GM19193 (cell line): ENCODE results near the gene METAP2.

ENCODE experiments used
- POLR2A ChIP-seq: IDR thresholded peaks from 4 replicates; pipeline ENCODE4 v1.6.1; 2011; ENCODE audit not compliant: insufficient read depth, insufficient read length; ENCODE audit errors: extremely low read depth

METAP2 gene

GRCh38 chr12:95463050-95463449 lies 10.9 kb upstream of the METAP2 start:
- no peak for TF ChIP-seq POLR2A

GRCh38 chr12:95465275-95465674 lies 8.7 kb upstream of the METAP2 start:
- TF ChIP-seq POLR2A = no peak

GRCh38 chr12:95470300-95470699 lies 3.7 kb upstream of the METAP2 start:
- no peak for TF ChIP-seq POLR2A

- TF ChIP-seq POLR2A = no peak
These were observed 595 bp upstream of the METAP2 start for GRCh38 chr12:95473231-95473883.

GRCh38 chr12:95474660-95474958 lies 657 bp downstream of the METAP2 start:
- TF ChIP-seq POLR2A = no peak

GRCh38 chr12:95480230-95480629 lies 6.3 kb downstream of the METAP2 start:
- TF ChIP-seq POLR2A = no peak

GRCh38 chr12:95481072-95481471 lies 7.1 kb downstream of the METAP2 start:
- TF ChIP-seq POLR2A = no peak

- no peak for TF ChIP-seq POLR2A
These were observed 7.9 kb downstream of the METAP2 start for GRCh38 chr12:95481888-95482287.

GRCh38 chr12:95484524-95484923 lies 10.6 kb downstream of the METAP2 start:
- TF ChIP-seq POLR2A = no peak

GRCh38 chr12:95487024-95487423 lies 13.1 kb downstream of the METAP2 start:
- no peak for TF ChIP-seq POLR2A

GRCh38 chr12:95492462-95492861 lies 18.5 kb downstream of the METAP2 start:
- no peak for TF ChIP-seq POLR2A

- no peak for TF ChIP-seq POLR2A
These were observed 20.9 kb downstream of the METAP2 start for GRCh38 chr12:95494888-95495287.

- TF ChIP-seq POLR2A = no peak
These were observed 21.5 kb downstream of the METAP2 start for GRCh38 chr12:95495433-95495832.

GRCh38 chr12:95497031-95497430 lies 23.1 kb downstream of the METAP2 start:
- TF ChIP-seq POLR2A = no peak

GRCh38 chr12:95498968-95499367 lies 25.0 kb downstream of the METAP2 start:
- no peak for TF ChIP-seq POLR2A

- no peak for TF ChIP-seq POLR2A
These were observed 25.8 kb downstream of the METAP2 start for GRCh38 chr12:95499772-95500171.

GRCh38 chr12:95504140-95504539 lies 30.2 kb downstream of the METAP2 start:
- no peak for TF ChIP-seq POLR2A
